ENCODE results near the gene TRABD. TPM values are rescaled to one million over a fixed set of nuclear protein-coding genes. Genes with fewer than 3 reads are reported as not detected.

Gene TRABD
- total RNA-seq, 1 experiment from 2014 or later: 57.3 TPM

DNA sequence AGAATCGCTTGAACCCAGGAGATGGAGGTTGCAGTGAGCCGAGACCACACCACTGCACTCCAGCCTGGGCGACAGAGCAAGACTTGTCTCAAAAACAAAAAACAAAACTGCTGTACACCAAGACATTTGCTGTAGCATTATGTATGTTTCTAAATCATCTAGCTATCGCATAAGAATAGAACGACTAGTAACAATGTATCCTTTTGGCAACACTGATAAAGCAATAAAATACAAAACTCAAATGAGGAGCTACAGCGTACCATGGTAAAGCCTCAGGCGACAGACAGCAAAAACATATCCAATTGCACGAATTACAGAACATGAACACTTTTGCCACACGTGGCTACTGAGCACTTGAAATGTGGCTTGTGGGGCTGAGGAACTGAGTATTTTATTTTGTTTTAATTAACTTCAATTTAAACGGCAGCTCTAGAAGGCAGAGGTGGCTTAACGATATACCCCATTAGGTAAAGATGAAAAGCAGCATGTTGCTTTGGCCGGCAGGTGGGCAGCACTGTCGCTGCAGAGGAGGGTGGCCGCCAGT, 56.8 kb downstream of the TRABD start:
- Mint-ChIP-seq H3K4me1 (ENCODE audit: low read depth, unreplicated experiment) (peaks cover 11% of the 10 kb centered on the region), H3K27ac (ENCODE audit: unreplicated experiment) (no peak overlapping the region), H3K36me3 (ENCODE audit: insufficient read depth, unreplicated experiment) (peaks cover 75% of the 10 kb centered on the region), H3K4me3 (ENCODE audit: low read depth, unreplicated experiment) (peak overlapping the region; percentile 78), H3K9me3 (ENCODE audit: low read depth, unreplicated experiment) (no peaks in the 10 kb centered on the region), H3K27me3 (ENCODE audit: unreplicated experiment) (no peaks in the 10 kb centered on the region)
- CTCF ChIA-PET: interaction anchor here (0.7 kb wide), 1 partner anchor 100 kb away, joined by 3 read pairs; no protein-coding TSS in a partner anchor
- no peak for DNase-seq
- TF ChIP-seq, protein P1, sequence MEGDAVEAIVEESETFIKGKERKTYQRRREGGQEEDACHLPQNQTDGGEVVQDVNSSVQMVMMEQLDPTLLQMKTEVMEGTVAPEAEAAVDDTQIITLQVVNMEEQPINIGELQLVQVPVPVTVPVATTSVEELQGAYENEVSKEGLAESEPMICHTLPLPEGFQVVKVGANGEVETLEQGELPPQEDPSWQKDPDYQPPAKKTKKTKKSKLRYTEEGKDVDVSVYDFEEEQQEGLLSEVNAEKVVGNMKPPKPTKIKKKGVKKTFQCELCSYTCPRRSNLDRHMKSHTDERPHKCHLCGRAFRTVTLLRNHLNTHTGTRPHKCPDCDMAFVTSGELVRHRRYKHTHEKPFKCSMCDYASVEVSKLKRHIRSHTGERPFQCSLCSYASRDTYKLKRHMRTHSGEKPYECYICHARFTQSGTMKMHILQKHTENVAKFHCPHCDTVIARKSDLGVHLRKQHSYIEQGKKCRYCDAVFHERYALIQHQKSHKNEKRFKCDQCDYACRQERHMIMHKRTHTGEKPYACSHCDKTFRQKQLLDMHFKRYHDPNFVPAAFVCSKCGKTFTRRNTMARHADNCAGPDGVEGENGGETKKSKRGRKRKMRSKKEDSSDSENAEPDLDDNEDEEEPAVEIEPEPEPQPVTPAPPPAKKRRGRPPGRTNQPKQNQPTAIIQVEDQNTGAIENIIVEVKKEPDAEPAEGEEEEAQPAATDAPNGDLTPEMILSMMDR (IDR thresholded peaks at IDR 0.05; ENCODE audit: unreplicated experiment): no peak
- intact Hi-C loops (cut with micrococcal nuclease; ENCODE audit: unreplicated experiment): no loop called here
- BruUV-seq (replicated peaks): no TSS peak

DNA sequence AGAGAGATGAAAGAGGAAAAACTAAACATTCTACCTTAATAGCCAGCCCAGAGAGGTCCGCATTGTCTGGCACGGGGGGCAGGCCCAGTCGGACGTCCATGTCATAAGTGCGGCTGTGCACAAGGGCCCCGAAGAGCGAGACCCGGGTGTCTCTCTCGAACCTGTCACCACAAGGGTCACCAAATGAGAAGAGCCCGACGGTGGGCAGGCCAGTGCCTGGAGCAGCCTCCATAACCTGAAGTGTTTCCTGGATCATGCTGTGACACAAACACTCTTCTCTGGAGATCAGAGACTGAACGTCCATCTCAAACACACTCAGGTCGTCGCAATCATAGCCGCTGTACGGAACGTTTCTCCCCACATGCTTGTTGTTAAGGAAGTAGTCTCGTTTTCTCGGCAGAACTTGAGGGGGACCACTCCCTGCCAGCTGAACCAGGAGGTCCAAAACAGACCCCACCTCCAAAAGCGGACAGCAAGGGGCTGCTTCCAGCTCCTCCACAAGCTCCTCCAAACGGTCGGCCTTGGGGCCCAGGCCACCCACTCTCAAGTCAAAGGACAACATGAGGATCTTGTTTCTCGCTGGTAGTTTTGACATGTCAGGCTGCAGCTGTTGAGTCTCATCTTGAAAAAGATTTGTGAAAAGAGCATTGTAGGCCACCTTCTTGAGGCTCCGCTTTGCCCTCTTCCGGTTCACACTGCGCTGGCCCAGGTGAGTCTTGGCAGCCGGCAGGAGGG, 58.1 kb downstream of the TRABD start:
- Mint-ChIP-seq H3K27me3 (ENCODE audit: unreplicated experiment) (no peaks in the 10 kb centered on the region), H3K4me3 (ENCODE audit: low read depth, unreplicated experiment) (peak overlapping the region; percentile 78), H3K9me3 (ENCODE audit: low read depth, unreplicated experiment) (no peaks in the 10 kb centered on the region), H3K27ac (ENCODE audit: unreplicated experiment) (peak overlapping the region; percentile 83), H3K36me3 (ENCODE audit: insufficient read depth, unreplicated experiment) (peaks cover 77% of the 10 kb centered on the region), H3K4me1 (ENCODE audit: low read depth, unreplicated experiment) (peaks cover 11% of the 10 kb centered on the region)
- no peak for DNase-seq
- no TSS peak for BruUV-seq (replicated peaks)
- CTCF ChIA-PET: no interaction called here
- TF ChIP-seq, protein P1 (IDR thresholded peaks at IDR 0.05; ENCODE audit: unreplicated experiment): no peak
- intact Hi-C loops (cut with micrococcal nuclease; ENCODE audit: unreplicated experiment): no loop called here

DNA sequence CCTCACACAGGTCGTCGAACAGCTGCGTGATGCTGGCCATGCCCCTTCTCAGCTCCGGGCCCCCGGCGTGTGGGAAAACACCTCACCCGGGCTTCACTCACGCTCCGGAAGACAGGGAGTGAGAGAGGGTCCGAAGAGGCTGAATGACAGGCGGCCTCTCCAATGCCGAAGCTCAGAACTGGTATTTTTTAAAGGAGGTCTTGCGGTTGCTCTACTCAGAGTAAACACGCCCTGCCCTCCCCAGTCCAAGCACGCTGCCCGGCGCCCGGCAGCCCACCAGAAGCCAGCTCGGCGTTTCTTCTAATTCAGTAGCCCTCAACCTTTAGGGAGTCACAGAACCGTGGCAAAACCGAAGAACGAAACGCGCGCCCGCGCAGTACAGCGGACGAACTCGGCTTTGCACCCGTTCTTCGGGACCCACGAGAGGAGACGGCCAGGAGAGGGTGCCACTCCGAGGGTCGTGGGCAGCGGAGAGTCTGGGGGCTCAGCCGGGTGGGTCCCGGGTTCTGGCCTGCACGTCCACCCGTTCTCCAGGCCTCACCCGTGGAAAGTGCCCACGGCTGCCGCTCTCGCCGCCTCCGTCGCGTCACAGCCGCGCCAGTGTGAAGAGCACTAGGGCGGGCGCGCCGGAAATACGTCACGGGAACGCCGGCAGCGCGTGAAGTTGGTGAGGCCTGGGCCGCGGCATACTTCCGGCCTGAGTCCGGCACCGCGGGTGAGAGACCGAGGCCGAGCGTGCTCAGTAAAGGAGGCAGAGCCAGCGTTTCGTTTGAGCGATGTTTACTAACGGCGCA, 58.9 kb downstream of the TRABD start, which contains the start of gene TUBGCP6:
Gene TUBGCP6 (minus strand): TSS at position 604 of the 794 bp plus-strand sequence. CDS start 564 bp downstream, at position 40.
- TF ChIP-seq, protein P1 (IDR thresholded peaks at IDR 0.05; ENCODE audit: unreplicated experiment): peak; percentile 8
- DNase-seq: peak; percentile 94
- CTCF ChIA-PET: no interaction called here
- no peaks in the 10 kb centered on the region for H3K27me3 Mint-ChIP-seq (ENCODE audit: unreplicated experiment)
- peak within 1 kb of the TSS; percentile 83 for H3K27ac Mint-ChIP-seq (ENCODE audit: unreplicated experiment)
- TSS peak; percentile 51 for BruUV-seq (replicated peaks)
- H3K36me3 Mint-ChIP-seq (ENCODE audit: insufficient read depth, unreplicated experiment): peaks cover 76% of the 10 kb centered on the region
- H3K9me3 Mint-ChIP-seq (ENCODE audit: low read depth, unreplicated experiment): no peaks in the 10 kb centered on the region
- peak within 1 kb of the TSS; percentile 78 for H3K4me3 Mint-ChIP-seq (ENCODE audit: low read depth, unreplicated experiment)
- H3K4me1 Mint-ChIP-seq (ENCODE audit: low read depth, unreplicated experiment): peaks cover 11% of the 10 kb centered on the region
- intact Hi-C loops (cut with micrococcal nuclease; ENCODE audit: unreplicated experiment): no loop called here

DNA sequence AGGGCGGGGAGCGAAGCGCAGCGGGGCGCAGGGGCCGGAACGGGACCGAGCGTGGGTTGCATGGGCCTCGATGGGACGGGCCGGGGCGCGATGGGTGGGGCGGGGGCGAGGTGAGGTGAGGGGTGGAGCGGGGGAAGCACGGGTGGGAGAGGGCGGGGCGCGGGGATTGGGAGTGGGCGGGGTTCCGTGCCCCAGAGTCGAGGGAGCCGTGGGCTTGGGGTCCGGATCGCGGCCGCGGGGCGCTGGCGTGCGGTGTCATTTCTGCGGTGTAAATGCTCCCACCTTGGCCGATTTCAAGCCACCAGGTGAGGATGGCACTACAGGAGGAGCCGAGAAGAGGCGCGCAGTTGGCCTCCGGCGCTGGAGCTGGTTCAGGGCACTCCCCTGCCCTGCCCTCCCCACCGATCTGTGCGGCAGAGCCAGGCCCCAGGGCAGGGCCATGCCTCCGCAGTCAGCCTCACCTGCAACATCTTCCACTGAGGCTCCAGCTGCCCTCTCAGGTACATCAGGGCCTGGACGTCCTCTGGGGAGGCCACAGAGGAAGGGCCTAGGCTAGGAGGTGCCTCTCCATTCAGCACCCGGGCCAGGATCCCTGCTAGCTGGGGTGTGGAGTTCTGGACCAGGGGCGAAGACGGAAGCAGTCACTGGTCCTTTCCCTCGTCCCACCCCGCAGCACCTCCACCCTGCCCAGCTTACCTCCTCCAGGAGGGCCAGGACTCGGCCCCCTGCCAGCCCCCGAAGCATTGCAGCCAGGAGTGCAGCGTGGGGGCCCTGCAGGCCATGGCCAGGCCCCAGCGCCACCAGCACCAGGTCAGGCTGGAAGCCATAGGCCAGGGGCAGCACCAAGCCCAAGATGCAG, 59.7 kb downstream of the TRABD start:
- TF ChIP-seq, protein P1 (IDR thresholded peaks at IDR 0.05; ENCODE audit: unreplicated experiment): no peak
- H3K27ac Mint-ChIP-seq (ENCODE audit: unreplicated experiment): peak overlapping the region; percentile 83
- no peaks in the 10 kb centered on the region for H3K9me3 Mint-ChIP-seq (ENCODE audit: low read depth, unreplicated experiment)
- BruUV-seq (replicated peaks): no TSS peak
- peaks cover 11% of the 10 kb centered on the region for H3K4me1 Mint-ChIP-seq (ENCODE audit: low read depth, unreplicated experiment)
- peak overlapping the region; percentile 78 for H3K4me3 Mint-ChIP-seq (ENCODE audit: low read depth, unreplicated experiment)
- intact Hi-C loops (cut with micrococcal nuclease; ENCODE audit: unreplicated experiment): no loop called here
- CTCF ChIA-PET: no interaction called here
- DNase-seq: no peak
- peaks cover 74% of the 10 kb centered on the region for H3K36me3 Mint-ChIP-seq (ENCODE audit: insufficient read depth, unreplicated experiment)
- H3K27me3 Mint-ChIP-seq (ENCODE audit: unreplicated experiment): no peaks in the 10 kb centered on the region

All from Calu3 (cell line).